Stimulated activated naive CD8-positive, alpha-beta T cell treated with anti-CD3 and anti-CD28 coated beads, Interleukin-15, Interleukin-2, amounts not matched to agents 100 U/mL and 50 U/mL, for 24 hours (primary cell): ENCODE results near the gene KSR2.

Experiments
- ATAC-seq: fragments of 150-1000 bp; cut with Tn5 transposase; one replicate; pipeline ENCODE4 v1.10.0; 2021
- DNase-seq: peaks from one replicate; pipeline ENCODE4 v3.0.0; 2021

KSR2 gene

DNA sequence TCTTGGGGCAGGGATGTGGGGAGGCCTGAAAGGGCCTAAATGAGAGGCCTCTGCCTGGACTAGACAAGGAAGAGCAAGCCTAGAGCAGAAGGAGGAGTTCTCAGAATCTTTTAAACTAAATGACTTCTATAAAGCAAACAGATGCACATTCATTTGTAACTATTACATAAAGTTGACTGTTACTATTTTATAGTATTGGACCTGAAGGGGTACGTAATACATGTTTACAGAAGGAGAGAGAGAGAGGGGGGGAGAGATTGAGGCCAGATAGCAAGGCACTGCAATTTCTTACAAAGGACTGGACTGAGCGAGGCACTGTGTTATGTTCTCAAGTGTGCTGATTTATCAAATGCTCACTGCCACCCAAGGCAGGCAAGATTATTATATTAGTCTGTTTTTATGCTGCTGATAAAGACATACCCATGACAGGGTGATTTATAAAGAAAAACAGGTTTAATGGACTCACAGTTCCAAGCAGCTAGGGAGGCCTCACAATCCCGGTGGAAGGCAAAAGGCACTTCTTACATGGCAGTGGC lies 391.6 kb downstream of the KSR2 start:
- DNase-seq = no peak
- ATAC-seq = no peak

DNA sequence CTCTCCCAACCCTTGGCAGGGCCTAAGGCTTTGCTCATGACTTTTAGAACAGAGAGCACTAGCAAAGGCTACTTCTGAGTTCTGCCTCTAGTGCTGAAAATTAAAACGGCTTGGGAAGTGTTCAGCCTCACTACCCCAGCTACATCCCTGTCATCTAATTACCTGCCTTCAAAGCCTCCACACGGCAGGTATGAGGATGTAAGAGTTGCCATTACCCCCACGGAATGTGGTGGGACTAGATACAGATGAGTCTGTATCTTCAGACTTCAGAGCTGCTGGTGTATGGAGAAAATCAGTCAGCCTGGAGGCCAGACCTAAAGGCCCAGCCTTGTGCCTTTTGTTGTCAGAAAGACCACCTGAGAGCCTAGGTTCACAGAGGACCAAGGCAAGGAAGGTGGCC lies 392.7 kb downstream of the KSR2 start:
- no peak for DNase-seq
- no peak for ATAC-seq

DNA sequence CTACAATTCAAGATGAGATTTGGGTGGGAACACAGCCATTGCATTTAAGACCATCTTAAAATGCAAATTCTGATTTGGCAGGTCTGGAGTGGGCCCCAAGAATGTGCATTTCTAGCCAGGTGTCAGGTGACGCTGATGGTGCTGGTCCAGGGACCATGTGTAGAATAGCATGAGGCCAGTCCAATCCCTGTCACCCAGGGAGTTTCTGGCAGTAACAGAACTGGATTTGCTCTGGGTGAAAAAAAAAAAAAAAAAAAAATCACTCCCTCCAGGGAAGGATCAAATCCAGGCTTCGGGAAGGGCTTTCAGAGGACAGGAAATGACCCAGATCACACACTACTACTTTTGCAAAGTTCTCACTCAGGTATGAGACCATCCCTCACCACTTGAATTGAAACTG lies 394.1 kb downstream of the KSR2 start:
- ATAC-seq (no peak), DNase-seq (no peak)

DNA sequence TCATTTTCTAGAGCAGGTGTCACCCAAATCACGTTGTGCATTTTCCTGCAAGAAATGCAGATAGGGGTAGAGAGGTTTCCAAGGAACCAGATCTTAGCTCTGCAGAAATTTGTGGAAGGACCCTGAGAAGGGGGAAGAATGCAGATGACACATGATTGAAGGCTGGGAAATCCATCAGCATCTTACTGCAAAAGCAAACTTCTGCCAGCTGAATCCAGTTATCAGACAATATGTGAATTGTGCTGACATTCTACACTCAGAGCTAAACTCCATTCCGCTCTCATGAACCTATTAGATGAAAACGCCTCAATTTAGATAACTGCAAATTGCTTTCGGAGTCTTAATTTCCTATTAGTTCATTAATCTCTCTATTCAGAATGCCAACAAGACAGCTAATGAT lies 396.0 kb downstream of the KSR2 start:
- no peak for DNase-seq
- no peak for ATAC-seq

DNA sequence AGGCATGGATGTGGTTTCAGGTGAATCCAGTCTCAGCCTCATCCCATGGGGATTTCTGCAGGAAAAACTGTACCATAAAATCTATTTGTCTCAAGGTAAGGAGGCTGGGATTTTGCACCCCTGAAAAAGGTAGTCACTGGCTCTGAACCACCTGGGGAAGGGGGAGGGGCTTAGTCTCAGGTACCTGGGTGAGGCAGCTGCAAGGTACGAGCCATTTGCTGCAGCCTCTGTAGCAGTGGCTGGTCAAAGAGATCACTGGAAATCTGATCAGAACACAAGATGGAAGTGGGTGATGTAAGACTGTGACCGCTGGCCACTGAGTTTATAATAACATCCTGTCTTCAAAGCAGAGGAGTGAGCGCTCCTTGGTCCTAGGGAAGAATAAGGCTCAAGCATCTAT lies 397.5 kb downstream of the KSR2 start:
- ATAC-seq (no peak), DNase-seq (no peak)

DNA sequence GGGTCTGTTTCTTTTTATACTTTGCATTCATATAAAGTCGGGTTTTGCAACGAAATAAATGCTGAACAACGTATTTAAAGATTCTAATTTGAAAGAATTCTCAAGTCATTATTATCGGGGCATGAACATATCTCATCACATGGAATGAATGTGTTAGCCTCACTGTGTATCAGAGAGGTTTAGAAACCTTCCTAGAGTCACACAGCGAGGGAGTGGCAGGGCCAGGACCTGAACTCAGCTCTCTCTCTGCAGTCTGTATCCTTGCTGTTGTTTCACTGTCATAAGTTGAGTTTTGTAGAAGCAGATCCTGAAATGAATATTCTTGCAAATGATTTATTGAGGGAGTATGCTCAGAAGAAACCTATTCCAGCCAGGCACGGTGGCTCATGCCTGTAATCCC lies 398.2 kb downstream of the KSR2 start:
- no peak for DNase-seq
- no peak for ATAC-seq

DNA sequence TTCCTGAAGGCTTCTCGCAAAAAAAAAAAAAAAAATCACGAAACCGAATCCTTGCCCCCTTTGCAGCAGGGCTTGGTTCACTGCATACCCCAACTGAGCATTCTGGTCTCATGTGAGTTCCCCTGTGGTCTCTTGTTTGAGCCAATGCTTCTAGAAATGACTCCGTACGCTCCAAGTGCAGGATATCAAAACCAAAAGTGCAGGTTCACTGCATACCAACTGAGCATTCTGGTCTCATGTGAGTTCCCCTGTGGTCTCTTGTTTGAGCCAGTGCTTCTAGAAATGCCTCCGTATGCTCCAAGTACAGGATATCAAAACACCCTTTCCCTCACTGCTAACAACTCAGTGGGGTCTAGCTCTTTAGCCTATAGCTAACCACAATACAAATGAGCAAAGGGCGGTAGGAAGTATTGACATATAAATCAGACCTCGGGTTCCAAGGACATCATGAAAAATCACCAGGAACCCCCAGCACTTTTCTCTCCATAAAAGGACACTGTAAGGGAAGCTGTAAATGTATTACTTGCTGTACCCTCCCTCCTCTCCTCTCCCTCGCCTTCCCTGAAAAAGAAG lies 401.1 kb downstream of the KSR2 start:
- no peak for DNase-seq
- no peak for ATAC-seq

DNA sequence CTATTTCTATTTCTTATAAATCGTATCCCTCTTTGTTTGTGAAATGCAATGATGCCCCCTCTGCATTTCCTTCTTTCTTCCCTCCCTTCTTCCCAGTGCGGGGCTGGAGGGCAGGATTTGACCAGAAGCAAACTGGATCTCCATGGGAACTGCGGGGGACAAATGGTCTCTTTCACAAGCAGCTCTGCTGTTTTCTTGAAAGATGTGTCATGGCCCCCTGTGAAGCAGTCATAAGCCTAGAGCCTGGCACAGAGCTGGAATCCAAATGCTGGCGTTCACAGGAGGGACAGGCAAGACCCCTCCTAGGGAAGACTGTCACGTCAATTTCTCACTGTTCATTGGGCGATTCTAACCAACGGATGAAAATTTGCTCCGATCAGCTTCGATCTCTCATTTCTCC lies 403.9 kb downstream of the KSR2 start:
- no peak for DNase-seq
- no peak for ATAC-seq

DNA sequence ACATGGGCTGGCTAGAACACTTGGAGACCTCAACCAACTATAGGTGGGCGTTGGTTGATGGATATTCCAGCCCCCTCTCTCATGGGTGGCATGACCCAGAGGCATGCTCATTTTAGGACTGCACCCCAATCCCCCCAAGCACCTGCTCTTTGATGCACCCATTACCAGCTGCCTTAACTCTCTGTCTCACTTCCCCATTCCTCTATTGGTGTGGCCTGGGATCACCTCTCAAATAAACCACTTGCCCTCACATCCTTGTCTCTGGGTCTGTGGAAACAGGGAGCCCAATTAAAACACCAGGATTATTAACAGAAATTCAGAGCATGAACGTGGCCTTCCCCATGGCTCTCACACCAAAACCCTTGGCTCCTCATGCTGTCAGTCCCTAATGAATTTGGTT lies 405.1 kb downstream of the KSR2 start:
- ATAC-seq (no peak), DNase-seq (no peak)

DNA sequence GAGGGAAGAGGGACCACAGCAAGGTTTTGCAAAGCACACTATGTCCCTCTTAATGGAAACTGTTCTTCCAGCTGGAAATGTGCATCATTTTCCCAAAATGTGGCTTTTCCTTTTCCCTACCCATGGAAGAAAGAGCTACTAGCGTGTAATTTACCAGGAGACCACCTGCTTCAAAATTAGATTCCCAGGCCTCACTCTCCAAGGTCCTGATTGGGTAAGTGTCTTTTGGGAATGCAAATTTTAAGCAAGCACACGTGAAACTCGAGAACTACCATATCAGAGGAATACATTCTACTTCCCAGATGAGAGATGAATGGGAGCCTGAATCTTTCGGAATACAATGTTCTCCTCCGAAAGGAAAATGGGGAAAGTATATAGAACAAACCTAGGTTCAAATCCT lies 405.8 kb downstream of the KSR2 start:
- DNase-seq (no peak), ATAC-seq (no peak)

DNA sequence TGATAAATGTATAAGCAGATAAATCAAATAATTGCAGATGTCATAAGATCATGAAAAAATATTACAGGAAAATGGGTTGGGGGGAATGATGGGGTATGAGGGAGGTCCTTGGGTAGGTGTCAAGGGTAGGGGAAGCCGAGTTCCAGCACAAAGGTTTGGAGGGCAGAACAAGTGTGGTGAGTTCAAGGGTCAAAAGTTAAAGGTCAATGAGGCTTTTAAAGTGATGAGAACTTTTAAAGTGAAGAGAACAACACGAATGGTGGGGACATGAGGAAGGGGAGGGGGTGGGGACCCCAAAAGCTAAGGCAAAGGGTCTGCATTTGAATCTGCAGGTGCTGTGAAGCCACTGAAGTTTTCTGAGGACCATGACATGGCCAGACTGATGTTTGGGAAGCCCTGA lies 406.8 kb downstream of the KSR2 start:
- no peak for ATAC-seq

DNA sequence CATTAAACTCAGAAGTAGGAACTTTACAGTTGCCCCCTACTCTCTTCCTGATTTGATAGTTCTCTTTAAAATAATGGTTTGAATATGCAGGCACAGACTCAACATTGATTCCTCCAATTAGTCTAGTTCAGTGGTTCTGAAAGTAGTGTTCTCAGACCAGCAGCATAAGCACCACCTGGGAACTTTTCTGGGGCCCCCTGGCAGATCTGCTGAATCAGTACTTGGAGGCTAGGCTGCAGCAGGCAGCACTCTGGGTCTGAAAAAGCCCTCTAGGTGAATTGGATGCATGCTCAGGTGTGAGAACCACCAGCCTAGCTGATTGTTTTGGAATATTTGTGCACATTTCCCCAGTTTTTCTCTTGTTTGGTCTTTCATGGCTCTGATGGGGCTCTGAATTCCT lies 408.8 kb downstream of the KSR2 start:
- ATAC-seq = no peak
- no peak for DNase-seq

More for the DNA sequence above, 406.8 kb downstream of the KSR2 start:
- no peak for DNase-seq

DNA sequence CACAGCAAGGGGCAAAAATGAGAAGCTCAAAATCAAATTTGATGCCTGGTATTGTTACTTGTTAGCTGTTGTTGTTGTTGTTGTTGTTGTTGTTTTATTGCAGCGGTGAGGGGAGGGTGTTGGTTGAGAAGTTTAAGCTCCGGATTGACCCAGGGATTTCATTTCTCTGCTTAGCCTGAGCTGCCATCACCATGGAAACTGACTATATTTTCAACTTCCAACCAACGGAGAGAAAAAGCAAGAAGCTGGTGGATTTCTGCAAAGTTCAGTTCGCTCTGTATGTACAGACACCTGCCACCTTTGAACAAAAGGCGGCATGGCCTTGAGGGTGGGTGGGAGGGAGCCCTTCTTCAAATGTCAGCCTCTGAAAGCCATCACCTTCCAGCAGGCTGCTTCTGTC lies 412.9 kb downstream of the KSR2 start:
- DNase-seq (no peak), ATAC-seq (no peak)

DNA sequence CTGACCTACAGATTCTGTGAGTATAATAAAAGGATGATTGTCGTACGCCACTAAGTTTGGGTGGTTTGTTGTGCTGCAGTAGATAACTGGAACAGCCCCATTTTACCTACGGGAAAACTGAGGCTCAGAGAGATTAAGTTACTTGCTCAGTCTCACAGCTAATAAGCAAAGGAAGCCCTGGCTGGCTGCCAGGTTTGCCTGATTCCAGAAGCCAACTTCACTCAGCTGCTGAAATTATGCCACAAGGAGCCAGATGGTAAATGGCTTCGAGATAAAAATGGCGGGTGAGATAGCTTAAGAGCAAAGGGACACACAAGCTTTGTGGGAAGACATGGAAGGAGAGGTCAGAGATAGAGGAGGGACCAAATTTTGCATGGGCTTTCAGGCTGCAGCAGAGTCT lies 415.8 kb downstream of the KSR2 start:
- ATAC-seq = no peak
- no peak for DNase-seq

DNA sequence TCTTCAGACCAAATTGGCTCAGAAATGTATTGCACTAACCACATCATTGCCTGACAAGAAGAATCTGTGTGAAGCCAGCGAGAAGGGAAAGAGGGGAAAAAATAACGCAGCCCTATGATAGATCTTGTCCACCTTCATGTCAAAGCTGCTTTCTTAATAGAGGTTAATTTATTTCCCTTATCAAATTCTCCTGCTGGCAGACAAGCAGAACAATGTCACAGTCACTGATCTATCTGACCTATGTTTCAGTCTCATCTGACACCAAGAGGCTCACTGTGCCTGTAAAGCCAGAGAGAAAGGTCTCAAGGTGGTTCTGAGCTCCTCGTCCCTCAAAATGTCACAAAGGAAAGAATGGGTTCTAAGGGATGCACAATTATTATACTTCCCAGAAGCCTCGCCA lies 417.1 kb downstream of the KSR2 start:
- DNase-seq (no peak), ATAC-seq (no peak)

DNA sequence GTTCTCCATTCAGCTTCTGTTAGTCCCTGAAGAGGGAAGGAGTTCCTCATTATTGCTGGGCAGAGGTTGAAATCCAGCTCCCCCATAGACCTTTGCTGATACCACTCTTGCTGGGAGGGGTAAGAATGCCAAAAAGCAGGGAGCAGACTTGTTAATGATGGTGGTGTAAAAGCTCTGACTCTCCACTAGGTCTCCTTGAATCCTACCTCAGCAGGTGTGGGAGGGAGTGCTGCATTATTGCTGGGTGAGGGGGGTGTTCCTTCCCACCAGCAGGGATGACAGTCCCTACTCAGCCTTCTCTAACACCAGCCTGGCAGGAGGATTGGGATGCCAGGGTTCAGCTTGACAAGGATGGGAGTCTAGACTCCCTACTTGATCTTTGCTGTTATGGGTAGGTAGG lies 421.6 kb downstream of the KSR2 start:
- DNase-seq = no peak
- ATAC-seq = no peak

DNA sequence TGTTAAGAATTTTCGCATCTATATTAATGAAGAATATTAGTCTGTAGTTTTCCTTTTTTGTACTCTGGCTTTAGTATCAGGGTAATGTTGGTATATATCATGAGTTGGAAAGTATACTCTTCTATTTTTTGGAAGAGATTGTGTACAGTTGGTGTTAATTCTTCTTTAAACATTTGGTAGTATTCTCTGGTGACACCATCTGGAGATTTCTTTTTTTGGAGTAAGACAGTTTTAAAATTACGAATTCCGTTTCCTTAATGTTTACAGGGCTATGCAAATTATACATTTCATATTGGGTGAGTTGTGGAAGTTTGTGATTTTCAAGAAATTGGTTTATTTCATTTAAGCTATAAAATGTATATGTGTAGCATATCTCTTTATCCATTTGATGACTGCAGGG lies 423.6 kb downstream of the KSR2 start:
- DNase-seq = no peak
- no peak for ATAC-seq

DNA sequence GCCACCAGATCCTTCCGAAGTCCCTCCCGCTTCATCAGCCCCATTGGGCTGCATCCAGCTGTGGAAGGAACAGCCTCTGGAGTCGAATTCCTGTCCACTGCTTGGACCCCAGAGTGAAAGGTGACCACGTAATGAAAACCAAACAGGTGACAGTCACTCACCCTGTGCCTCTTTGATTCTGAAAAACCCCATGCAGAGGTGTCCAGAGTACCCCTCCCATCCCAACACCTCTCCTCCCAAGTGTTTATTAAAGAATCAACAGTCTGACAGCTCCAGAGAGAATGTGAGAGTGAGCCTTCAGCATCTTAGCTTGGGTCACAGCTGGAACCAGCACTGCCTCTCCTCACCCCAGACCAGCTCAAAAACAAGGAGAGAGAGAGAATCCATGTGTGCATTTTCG lies 428.8 kb downstream of the KSR2 start:
- ATAC-seq (no peak), DNase-seq (no peak)

DNA sequence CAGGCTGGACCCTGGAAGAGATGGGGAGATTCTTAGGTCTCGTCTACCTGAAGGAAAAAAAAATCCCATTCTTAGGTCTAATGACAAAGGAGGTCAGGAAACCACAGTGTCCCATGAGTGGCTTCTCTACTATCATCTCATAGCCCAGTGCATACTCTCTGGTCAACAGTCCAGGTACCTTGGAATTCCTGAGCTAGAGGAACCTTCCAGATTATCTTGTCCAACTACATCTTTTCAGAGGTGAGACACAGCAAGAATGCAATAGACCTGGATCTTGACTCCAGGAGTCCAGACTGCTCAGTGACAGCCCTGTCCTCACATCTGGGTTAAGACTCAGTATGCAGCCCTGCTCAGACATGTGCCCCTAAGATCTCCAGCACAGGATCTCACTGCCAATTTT lies 429.9 kb downstream of the KSR2 start:
- DNase-seq = no peak
- ATAC-seq = no peak

DNA sequence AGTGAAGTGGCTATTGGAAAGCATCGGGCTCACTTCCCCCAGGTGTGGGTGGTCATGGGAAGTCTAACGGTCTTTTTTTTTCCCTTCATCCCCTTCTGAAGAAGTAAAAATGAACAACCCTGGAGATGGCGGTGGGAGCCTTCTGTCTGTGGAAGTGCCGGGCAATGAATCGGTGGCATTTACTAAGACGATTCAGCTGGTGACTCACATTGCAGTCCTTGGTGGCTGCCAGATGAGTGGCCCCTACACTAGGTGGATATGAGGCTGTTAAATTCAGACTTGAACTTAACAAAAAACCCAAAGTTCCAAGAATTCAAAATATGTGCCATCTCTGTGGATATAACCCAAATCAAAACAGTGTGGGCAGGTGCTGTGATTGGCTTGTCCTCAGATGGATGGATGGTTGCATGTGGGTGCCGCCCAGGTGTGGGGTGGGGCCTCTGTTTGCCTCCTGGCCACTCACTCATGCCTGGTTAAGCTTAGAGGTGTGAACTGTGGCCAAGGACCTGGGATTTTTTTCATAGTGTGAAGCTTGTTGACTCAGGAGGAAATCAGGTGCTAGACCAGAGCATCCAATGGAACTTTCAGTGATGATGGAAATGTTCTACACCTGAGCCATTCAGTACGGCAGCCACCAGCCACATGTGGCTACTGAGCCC lies 430.6 kb downstream of the KSR2 start:
- ATAC-seq = no peak

DNA sequence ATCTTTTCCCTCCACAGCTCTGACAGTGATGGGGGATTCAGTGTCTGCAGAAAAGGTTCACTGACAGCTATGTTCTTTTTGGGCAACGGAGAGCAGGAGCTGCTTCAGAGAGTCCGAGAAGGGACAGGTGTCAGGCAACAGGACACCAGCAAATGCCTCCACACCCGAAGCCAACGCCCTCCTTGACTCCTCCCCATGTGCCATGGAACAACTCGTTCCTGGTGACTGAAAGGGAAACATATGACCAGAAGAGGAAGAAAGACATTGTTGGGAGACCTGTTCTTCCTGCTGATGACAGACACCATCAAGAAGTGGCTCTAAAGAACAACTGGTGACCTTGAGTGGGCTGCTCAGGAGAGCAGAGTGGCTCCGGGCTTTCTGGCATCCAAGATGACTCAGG lies 435.1 kb downstream of the KSR2 start:
- no peak for DNase-seq
- ATAC-seq = no peak

More for the DNA sequence above, 430.6 kb downstream of the KSR2 start:
- no peak for DNase-seq

DNA sequence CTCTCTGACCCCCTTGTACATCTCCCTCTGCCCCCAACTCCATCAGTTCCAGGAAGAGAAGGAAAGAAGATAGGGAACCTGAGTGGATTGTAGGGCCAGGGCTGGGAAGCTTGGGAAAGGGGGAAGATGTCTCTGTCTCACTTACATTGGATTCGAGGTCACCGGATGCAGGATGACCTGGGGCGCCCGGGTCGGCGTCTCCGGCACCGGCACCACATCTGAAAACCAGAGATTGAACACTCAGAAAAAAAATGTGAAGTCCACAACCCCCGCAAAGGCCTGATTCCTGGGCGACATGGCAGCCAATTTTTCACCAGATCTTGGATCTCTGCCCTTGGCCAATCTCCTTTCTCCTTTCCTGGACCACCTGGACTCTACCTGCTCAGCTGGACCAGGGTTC lies 438.0 kb downstream of the KSR2 start:
- ATAC-seq (no peak), DNase-seq (no peak)

DNA sequence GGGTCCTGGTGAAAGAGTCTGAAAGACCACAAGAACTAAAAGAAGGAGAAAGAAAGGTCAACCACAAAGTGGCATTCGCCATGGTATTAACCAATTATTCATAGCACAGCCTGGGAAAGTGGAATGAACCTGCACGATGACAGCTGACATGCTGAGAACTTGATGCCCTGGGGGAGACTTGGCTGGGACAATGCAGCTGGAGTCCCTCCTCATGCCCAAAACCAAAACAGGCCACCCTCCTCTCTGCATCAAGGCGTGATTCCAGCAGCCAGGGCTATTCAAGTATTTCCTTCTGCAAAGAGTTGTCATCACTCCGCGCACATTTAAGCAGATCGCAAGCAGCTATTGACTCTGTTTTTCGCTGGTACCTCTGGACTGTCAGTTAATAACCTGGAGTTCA lies 440.3 kb downstream of the KSR2 start:
- ATAC-seq = no peak
- DNase-seq = no peak

DNA sequence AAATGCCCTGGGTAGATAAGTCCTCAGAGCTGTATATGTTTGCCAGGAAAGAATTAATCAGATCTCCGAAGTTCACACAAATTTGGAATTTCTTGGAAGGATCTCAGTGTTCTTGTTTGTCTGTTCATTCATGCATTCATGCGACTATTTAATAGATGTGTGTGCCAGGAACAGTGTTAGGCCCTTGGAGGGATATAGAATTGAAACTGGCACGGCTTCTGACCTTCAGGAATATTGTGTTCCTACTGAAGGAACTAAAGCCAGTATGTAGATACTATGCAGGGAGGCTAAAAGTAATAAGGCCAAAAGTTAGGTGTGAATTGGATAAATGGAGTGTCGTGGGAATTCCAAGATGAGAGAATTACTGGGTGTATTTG lies 441.3 kb downstream of the KSR2 start:
- ATAC-seq (no peak), DNase-seq (no peak)
